ENCODE data around the gene NT5M. TPM values are rescaled to one million over a fixed set of nuclear protein-coding genes. Genes with fewer than 3 reads are reported as not detected.

The NT5M gene
- total and polyA plus RNA-seq, 11 donors: 4.1 to 15.1 (median 7.6) TPM

GRCh38 chr17:17388657-17389496, 85.7 kb downstream of the NT5M start:
- H3K4me3 ChIP-seq: no peak overlapping the region
- DNase-seq (peak in 1 of 5 donors; percentile 38), ATAC-seq (no peak)
- WGBS, 4 donors: 72 to 87% (median 82%) methylated on average over 16 to 17 of the region's 17 CpGs
- intact Hi-C loops (cut with DNase I): no loop called here
- H3K27ac ChIP-seq: peak overlapping the region in 2 of 12 donors; percentile 3 to 52
- peaks cover 0 to 12% (median 0%) of the 10 kb centered on the region in 12 donors for H3K4me1 ChIP-seq
- no peaks in the 10 kb centered on the region for H3K27me3 ChIP-seq
- H3K36me3 ChIP-seq: no peaks in the 10 kb centered on the region
- TF ChIP-seq POLR2A (IDR thresholded peaks at IDR 0.05): no peak
- TF ChIP-seq CTCF (IDR thresholded peaks at IDR 0.05): no peak
- H3K9me3 ChIP-seq: no peaks in the 10 kb centered on the region

GRCh38 chr17:17391668-17392370, 88.6 kb downstream of the NT5M start:
- H3K9me3 ChIP-seq: peaks cover 0 to 4% (median 0%) of the 10 kb centered on the region in 12 donors
- intact Hi-C loops (cut with DNase I): no loop called here
- TF ChIP-seq CTCF (IDR thresholded peaks at IDR 0.05): no peak
- TF ChIP-seq POLR2A (IDR thresholded peaks at IDR 0.05): no peak
- WGBS, 4 donors: 88 to 93% (median 91%) methylated on average over 23 of the region's 23 CpGs
- H3K4me3 ChIP-seq: no peak overlapping the region
- H3K27ac ChIP-seq: no peak overlapping the region
- ATAC-seq: no peak
- peak in 1 of 5 donors; percentile 30 for DNase-seq
- peaks cover 0 to 12% (median 0%) of the 10 kb centered on the region in 12 donors for H3K4me1 ChIP-seq
- H3K27me3 ChIP-seq: no peaks in the 10 kb centered on the region
- H3K36me3 ChIP-seq: no peaks in the 10 kb centered on the region

GRCh38 chr17:17393976-17394375, 90.8 kb downstream of the NT5M start:
- Histone ChIP-seq H3K27ac (no peak overlapping the region), H3K36me3 (no peaks in the 10 kb centered on the region), H3K4me3 (no peak overlapping the region), H3K27me3 (no peaks in the 10 kb centered on the region), H3K9me3 (peaks cover 0 to 4% (median 0%) of the 10 kb centered on the region in 12 donors), H3K4me1 (peaks cover 0 to 6% (median 0%) of the 10 kb centered on the region in 12 donors)
- DNase-seq (peak in 1 of 5 donors; percentile 53), ATAC-seq (no peak)
- intact Hi-C loops (cut with DNase I): no loop called here
- TF ChIP-seq POLR2A (IDR thresholded peaks at IDR 0.05) (no peak), CTCF (IDR thresholded peaks at IDR 0.05) (no peak)
- 79 to 87% (median 82%) methylated on average over 12 of the region's 12 CpGs for WGBS, 4 donors

- no peaks in the 10 kb centered on the region for H3K27me3 ChIP-seq
- WGBS, 4 donors: 66 to 74% (median 71%) methylated on average over 9 of the region's 9 CpGs
- peaks cover 0 to 9% (median 0%) of the 10 kb centered on the region in 12 donors for H3K4me1 ChIP-seq
- no peak for ATAC-seq
- no peak overlapping the region for H3K4me3 ChIP-seq
- no peak overlapping the region for H3K27ac ChIP-seq
- no peak for TF ChIP-seq POLR2A (IDR thresholded peaks at IDR 0.05)
- no peak for TF ChIP-seq CTCF (IDR thresholded peaks at IDR 0.05)
- peak in 1 of 5 donors; percentile 20 for DNase-seq
- intact Hi-C loops (cut with DNase I): no loop called here
- no peaks in the 10 kb centered on the region for H3K36me3 ChIP-seq
- H3K9me3 ChIP-seq: peaks cover 0 to 4% (median 0%) of the 10 kb centered on the region in 12 donors
These were observed 91.3 kb downstream of the NT5M start for GRCh38 chr17:17394494-17394893.

All from heart left ventricle (tissue), 16 donors.